Esophagus squamous epithelium (tissue), 4 donors: ENCODE measurements around the gene RASGEF1C.

ENCODE experiments used
- CTCF ChIP-seq, 6 experiments: fragments of 450-650 bp in 4 of 6; fragments of 200-600 bp in 2 of 6; sonication (generic) in 2 of 6; IDR thresholded peaks; one replicate each; pipeline ENCODE4 v1.5.1; 2016 to 2019; ENCODE audit warnings: antibody characterized with exemption in 6 of 6, mild to moderate bottlenecking in 4 of 6, moderate library complexity in 4 of 6
- POLR2A ChIP-seq, 4 donors: fragments of 450-650 bp; IDR thresholded peaks; one replicate each; pipeline ENCODE4 v1.6.1; 2017; ENCODE audit warnings: antibody characterized with exemption in 4 of 4, mild to moderate bottlenecking in 4 of 4, moderate library complexity in 3 of 4

- TF ChIP-seq CTCF (IDR thresholded peaks at IDR 0.05) (no peak), POLR2A (IDR thresholded peaks at IDR 0.05) (no peak)
Measured at GRCh38 chr5:180217797-180218196, 8.8 kb upstream of the RASGEF1C start.
